Dedifferentiated amniotic fluid mesenchymal stem cell (primary cell): ENCODE results near the gene C19orf25.
"Not testable (repeated sequence)": the region's sequence is repeated elsewhere in the genome, so short reads cannot be mapped to it uniquely, and the experiment has no call there.

Source experiments
- DNase-seq: peaks from one replicate; pipeline ENCODE4 v3.0.0-alpha.2; 2016; ENCODE audit errors: extremely low spot score

Gene C19orf25

DNA sequence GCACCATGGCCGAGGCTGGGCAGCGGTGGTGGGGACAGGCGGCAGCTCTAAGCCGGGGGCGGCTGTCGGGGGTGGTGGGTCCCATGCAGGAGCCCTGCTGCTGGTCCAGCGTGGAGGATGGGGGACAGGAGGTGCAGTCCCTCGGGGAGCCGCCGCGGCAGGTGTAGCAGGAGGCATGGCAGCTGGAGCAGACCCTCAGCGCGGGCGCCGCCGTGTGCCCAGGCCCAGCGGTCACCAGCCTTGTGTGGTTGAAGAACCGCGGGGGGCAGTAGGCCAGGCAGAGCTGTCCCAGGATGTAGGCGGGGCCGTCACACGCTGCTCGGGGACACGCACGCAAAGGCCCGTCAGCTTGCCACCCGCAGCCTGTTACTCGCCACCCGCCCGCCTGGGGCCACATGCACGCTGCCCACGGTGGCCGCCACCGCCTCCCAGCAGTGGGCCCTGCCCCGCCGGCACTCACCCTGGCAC, 2.9 kb upstream of the C19orf25 start:
- no peak for DNase-seq

DNA sequence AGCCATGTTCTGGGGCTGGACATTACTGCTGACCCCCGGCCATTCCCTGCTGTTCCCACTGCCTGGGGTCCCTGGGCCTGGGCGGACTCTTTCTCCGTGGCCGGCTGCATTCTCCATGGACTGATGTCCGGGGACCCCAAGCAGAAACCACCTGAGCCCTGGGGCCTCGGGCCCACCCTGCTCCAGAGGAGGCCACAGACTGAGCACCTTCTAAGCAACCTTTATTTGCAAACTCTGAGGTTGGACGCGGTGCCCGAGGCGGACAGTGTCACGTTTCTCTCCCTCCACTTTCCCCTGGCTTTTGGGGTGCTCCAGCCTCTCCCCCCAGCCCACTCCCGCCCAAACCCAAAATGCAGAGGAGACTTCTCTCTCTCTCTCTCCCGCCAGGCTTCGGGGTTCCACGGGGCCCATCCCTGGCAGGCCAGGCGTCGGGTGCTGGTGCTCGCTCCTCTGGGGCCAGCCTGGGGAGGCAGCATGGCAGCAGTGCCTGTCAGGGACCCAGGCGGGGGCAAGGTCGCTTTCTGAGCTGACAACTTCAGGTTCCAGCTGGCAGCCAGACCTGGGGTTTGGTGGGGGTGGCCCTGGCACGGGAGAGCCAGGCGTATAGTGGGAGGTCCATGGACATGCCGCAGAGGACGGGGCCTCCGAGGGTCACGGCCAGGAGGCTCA, 2.3 kb upstream of the C19orf25 start:
- DNase-seq, result no peak

DNA sequence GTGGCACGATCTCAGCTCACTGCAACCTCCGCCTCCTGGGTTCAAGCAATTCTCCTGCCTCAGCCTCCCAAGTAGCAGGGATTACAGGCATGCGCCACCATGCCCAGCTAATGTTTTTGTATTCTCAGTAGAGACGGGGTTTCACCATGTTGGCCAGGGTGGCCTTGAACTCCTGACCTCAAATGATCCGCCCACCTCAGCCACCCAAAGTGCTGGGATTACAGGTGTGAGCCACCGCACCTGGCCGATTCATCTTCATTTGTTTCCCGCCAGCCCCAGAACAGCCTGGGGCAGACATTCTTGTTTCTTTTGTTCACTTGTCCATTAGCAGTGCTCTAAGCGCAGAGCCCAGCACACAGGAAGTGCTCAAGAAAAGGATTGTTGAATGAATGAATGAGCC, 2.0 kb downstream of the C19orf25 start:
- not testable (repeated sequence) for DNase-seq

GRCh38 chr19:1475751-1476437, 3.1 kb downstream of the C19orf25 start:
- DNase-seq, result no peak

DNA sequence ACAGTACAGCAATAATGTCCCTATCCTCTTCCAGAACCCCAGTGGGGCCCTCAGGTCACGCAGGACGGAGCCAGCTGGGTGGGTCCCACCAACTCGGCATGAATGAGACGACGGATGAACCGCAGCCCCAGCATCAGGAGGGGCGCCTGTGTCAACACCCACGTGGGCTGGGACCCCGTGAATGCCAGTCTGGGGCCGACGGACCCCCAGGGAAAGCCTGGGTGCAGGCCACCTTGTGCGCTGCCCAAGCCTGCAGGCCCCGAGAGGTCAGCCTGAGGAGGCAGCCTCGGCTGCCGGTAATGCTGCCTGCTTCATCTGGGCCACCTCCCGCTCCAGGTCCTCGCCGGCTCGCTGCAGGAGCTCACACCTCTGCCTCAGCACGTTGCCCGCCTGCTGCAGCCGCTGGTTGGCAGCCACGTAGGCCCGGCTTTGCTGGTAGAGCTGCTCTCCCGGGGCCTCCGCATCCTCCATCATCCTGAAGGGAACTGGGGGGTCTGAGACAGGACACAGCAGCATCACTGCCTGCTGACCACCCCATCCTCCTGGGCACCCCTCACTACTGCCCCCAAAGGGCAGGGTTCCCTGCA, 4.2 kb downstream of the C19orf25 start:
- DNase-seq, result no peak

DNA sequence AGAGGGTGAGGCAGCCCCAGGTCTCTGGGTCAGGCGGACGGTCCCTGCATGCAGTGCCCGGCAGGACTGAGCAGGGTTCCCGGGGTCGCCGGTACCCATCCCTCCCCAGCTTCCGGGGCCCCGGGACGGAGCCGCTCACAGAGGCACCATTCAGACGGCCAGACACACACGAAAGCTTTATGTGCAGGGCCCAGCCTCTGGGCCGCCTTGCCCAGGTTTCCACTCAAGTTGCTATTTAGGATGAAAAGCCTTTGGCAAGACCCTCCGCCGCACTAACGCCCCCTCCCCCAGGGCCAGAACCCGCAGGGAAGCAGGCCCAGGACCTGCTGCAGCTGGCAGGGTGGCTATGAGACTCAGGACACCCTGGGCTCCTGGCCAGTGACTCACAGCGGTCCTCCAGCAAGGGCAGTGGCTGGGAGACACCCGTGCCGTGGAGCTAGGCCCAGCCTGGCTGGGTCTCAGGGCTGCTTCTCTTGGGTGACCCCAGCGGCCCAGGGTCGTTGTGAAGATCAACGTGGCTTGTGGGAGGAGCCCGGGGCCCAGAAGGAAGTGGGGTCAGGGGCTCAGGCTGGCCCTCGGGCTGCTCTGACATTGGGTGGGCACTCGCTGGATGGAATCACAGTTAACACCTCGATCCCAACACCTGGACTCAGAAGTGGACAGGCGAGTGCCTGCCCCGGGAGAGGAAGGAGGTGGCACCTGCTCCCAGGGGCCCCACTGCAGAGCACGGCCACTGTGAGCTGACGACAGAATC, 4.8 kb downstream of the C19orf25 start:
- no peak for DNase-seq

DNA sequence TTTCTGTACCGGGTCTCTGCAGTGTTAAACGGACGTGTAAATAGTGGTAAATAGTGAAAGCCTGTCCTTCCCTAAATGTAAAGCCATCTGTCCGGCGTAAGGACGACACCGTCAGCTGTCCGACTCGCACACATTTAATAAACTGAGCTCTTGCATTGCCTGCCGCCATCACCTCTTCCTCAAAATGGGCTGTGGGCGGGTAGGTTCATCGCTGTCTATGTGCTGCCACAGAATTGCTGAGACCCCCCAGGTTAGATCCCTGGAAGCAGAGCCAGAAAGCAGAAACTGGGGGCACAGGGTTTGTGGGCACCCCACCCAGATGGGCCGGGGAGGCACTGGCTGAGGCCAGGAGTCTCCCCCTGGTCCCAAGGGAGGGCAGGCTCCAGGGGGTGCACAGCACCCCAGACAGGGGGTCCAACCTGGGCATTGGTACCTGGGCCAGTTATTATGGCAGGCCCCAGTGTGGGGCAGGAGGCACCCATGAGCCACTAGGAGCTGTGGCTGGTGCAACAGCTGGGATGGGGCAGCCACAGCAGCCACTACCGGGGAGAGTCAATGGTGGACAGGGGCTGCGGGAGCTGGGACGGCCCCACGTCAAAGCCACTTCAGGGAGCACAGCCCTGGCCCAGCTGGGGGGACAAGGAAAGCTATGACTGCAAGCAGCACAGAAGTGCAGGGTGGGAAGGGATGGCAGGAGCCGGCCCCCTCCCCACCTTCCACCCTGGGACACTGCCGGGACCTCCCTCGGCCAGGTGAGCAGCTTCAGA, 5.7 kb downstream of the C19orf25 start:
- no peak for DNase-seq

DNA sequence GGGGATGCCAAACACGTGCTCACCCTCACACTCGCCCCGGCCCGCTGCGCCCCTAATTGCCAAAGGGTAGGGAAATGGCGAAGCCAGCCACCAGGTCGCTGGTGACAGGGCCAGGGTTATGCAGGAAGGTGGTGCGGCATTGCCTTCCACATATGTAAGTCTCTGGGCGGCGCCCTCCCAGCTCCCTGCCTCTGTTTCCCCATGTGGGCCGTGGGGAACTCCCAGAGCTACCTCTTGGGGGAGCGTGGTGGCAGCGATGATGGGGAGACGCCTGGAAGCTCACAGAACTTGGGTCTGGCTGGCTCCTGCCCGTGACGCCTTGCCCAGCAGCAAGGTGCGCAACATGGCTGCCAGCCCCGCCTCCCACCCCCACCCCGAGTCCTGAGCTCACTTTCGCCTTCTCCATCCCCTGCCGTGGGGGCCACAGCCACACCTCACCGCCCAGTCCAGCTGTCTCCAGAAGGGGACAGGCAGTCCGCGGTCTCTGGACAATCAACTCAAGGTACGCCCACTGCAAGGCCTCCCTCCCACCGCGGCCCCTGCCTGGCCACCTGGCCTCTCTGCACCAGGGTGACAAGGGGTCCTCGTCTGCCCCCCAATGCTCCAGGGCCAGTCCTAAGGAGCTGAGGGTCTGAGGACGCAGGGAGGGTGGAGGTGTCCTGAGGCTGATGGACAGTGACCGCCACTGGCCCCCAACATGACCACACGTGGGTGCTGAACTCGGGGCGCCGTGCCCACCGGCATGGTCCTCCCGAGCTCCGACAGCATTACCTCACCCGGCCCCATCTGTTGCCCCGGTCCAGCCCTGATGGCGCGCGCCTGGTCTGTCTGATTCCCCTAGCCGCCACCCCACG, 6.6 kb downstream of the C19orf25 start:
- DNase-seq, result no peak

DNA sequence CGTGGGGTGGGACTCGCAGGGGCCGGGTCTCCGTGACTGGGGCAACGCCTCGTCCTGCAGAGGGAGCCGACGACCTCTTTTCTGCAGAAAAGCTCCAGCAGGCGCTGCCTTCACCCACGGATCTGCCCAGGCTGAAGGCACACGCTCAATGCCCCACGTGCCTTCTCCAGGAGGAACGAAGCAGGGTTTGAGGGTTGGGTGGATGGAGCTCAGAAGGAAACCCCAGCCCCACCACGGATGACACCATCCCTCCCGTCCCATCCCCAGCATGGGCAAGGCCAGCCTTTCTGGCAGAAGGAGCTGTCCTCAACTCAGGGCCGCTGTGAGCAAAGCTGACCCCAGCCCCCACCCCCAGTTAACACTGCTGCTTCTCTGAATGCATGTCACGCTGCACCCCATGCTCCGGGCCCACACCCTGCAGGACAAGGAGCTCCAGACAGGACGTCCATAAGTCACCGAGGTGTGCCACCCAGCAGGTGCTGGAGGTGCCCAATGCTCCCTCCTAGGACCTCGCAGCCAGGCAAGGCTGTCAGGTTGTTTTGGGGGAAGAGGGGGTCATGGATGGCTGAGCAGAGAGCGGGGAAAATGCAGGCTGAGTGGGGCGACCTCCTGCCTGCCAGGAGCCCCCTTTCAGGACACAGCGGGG, 7.4 kb downstream of the C19orf25 start:
- no peak for DNase-seq

GRCh38 chr19:1471010-1471514, 8.0 kb downstream of the C19orf25 start:
- DNase-seq, result no peak

- no peak for DNase-seq
These were observed 8.6 kb downstream of the C19orf25 start for GRCh38 chr19:1470305-1471009.

GRCh38 chr19:1470055-1470304, 9.0 kb downstream of the C19orf25 start:
- no peak for DNase-seq

DNA sequence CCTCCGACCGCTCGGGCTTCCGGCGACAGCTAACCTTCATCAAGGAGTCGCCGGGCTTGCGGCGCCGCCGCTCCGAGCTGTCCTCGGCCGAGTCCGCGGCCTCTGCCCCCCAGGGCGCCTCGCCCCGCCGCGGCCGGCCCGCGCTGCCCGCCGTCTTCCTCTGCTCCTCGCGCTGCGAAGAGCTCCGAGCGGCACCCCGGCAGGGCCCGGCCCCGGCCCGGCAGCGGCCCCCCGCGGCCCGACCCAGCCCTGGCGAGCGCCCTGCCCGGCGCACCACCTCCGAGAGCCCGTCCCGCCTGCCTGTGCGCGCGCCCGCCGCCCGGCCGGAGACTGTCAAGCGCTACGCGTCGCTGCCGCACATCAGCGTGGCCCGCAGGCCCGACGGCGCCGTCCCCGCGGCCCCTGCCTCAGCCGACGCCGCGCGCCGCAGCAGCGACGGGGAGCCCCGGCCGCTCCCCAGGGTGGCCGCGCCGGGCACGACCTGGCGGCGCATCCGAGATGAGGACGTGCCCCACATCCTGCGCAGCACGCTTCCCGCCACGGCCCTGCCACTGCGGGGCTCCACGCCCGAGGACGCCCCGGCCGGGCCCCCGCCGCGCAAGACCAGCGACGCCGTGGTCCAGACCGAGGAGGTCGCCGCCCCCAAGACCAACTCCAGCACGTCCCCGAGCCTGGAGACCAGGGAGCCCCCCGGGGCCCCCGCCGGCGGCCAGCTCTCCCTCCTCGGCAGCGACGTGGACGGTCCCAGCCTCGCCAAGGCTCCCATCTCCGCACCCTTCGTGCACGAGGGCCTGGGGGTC, 9.6 kb downstream of the C19orf25 start:
- no peak for DNase-seq

GRCh38 chr19:1468821-1469254, 10.2 kb downstream of the C19orf25 start:
- DNase-seq, result no peak

DNA sequence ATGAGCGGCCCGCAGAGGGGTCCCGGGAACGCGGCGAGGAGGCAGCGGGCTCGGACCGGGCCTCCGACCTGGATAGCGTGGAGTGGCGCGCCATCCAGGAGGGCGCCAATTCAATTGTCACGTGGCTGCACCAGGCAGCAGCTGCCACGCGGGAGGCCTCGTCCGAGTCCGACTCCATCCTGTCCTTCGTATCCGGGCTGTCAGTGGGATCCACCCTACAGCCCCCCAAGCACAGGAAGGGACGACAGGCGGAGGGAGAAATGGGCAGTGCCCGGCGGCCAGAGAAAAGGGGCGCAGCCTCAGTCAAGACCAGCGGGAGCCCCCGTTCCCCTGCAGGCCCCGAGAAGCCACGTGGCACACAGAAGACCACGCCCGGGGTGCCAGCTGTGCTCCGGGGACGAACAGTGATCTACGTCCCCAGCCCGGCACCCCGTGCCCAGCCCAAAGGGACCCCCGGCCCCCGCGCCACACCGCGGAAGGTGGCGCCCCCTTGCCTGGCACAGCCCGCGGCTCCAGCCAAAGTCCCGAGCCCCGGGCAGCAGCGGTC, 10.7 kb downstream of the C19orf25 start:
- no peak for DNase-seq

- DNase-seq, result no peak
These were observed 11.3 kb downstream of the C19orf25 start for GRCh38 chr19:1467490-1468273.

DNA sequence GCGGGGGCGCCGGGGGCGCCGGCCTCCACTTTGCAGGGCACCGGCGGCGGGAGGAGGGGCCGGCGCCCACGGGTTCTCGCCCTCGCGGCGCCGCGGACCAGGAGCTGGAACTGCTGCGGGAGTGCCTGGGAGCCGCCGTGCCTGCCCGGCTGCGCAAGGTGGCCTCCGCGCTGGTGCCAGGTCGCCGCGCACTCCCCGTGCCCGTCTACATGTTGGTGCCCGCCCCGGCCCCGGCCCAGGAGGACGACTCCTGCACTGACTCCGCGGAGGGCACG, 11.9 kb downstream of the C19orf25 start:
- DNase-seq, result no peak
